ENCODE results near the gene PLEK.
"Not testable (repeated sequence)": the region's sequence is repeated elsewhere in the genome, so short reads cannot be mapped to it uniquely, and the experiment has no call there.

The PLEK gene

GRCh38 chr2:68356599-68357239, 8.4 kb upstream of the PLEK start:
- DNase-seq, result no peak

- no peak for DNase-seq
Measured at GRCh38 chr2:68357605-68358337, 7.3 kb upstream of the PLEK start.

DNA sequence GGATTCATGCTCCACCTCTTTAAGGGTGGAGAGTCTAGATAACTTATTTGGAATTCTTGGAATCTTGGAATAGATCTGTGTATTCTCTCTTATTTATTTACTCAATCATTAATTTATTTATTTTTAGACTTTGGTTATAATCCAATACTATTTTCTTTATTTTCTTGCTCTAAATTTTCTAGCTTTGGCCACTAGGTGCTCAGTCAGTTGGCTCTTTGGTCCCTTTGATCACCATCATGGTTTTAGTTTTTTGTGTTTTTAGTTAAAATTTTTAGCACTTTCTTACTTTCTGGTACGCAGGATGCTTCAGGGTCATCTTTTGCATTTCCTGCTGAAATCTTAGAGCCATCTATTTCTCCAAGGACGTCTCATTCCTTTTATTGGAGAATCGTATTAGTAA, 5.2 kb upstream of the PLEK start:
- no peak for DNase-seq

DNA sequence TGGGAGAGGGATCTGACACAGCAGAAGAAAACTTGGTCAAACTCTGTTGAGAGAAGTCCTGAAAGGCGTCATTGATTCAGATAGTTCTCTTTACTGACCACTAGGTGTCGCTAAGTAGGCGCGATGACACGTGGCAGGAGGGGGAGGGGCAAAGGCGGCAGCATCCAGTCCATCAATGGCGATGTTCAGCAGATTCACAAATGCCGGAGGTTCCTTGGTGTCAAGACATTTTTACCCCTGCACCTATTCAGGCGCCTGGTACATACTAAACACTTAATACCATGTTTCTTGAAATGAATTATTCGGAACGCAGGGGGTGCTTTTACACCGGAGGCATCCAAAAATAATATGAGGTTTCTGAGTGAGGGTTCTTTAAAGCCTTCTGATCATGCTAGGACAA, 3.0 kb upstream of the PLEK start:
- peak; percentile 85 for DNase-seq

DNA sequence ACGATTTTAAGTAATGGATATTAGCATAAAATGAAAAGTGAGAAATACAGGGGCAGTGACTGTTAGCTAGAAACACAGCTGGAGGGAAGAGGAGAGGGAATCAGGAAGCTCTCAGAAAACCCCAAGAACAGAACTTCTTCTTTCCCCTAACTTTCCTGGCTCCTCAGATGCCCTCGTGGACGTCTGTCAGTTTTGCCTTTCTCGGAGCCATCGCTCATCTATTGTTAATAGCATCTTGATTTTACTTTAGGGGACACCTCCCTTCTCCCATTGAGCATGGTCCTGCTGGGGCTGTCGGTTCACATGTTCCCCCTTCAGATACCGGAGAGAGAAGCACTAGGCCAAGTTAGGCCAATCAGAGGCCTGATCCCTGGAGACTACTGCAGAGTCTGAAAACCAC, 2.3 kb upstream of the PLEK start:
- no peak for DNase-seq

DNA sequence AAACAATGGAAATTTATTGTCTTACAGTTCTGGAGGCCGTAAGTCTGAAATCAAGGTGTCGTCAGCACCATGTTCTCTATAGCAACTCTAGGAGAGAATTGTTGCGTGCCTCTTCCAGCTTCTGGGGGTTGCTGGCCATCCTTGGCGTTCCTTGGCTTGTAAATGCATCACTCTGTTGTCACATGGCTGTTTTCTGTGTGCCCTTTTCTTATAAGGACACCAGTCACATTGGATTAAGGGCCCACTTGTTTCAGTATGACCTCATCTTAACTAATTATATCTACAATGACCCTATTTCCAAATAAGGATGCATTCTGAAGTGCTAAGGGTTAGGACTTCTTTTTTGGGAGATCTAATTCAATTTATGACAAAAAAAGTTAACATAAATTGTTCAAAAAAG, 1.4 kb upstream of the PLEK start:
- DNase-seq, result no peak

DNA sequence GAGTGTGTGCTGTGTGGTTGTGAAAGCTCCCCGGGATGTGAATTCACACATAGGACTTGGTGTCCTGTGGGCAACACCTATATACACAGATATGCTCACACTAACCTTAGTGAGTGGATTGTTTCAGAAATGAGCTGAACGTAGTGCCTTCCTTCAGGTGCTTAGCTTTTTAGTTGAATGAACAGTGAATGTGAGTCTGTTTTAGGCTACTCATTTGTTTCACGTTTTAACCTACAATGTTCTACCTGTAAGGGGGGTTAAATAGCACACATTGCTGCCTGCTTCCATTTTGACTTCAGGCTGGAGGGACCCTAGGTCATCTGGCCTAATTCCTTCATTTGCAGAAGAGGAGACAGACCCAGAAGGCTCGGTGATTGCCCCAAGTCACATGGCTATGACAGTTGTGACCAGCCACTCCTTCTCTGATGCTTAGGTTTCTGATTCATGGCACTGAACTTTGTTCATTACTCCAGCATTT, 1.0 kb downstream of the PLEK start:
- DNase-seq, result no peak

GRCh38 chr2:68367953-68368653, 3.0 kb downstream of the PLEK start:
- no peak for DNase-seq

DNA sequence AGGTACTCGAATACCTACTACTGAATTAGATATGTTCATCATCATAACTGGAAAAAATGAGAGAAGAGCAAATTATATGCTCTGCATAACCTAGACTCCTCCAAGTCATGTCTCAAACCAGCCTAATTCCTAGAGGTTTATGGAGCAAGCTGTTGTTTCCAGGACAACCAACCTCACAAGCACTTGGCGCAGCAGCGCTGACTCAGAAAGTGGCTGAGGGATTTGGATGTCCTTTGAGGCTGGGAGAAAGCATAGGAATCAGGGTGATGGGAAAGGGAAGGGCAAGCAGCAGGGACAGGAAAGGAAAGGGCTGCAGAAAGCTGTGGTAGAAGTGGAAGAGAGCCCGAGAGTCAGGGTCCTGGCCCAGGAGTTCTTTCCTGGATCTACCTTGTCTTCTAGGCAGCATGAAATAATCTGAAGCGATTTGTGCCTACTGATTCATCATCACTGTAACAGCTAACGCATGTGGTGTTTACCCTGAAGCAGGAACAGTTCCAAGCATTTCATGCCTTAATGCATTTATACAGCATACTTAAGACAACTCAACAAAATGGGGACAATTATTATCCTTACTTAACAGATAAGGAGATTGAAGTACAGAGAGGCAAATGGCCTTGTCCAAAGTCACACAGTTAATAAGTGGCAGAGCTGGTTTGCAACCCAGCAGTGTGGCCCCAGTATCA, 3.7 kb downstream of the PLEK start:
- DNase-seq, result no peak

- DNase-seq, result no peak
Measured at GRCh38 chr2:68369337-68369734, 4.3 kb downstream of the PLEK start.

DNA sequence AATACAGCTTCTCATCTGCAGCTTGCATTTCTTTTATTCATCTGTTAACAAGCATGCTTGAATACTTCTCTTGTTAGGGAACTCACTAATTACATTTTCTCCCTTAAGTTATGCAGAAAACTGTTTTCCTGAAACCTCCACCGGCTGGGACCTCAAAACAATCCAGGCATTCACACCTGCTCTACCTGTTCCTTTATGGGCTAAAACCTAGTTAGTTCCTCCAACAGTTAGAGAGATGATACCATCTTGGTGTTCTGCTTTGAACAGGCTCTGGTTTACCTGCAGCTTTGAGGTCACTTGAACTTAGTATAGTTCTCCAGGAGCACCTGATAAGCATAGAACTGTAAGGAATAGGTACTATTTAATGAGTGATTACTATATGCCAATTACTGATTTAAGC, 6.1 kb downstream of the PLEK start:
- no peak for DNase-seq

DNA sequence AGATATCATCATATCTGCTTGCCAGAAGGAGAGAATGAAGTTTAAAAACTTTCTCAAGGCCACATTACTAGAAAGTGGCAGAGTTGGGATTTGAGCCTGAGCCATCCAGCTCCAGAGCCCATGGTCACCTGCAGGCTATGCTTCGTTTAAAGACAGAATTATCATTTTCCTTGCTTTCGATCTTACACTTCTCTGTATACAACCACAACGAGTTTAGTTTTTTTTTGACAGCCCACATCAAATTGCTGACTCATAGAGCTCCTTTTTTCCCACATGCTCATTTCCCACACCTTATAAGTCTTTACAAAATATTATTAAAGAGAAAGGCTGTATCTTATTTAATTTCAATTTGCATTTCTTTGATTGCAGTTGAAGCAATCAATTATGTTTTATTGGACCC, 6.5 kb downstream of the PLEK start:
- no peak for DNase-seq

DNA sequence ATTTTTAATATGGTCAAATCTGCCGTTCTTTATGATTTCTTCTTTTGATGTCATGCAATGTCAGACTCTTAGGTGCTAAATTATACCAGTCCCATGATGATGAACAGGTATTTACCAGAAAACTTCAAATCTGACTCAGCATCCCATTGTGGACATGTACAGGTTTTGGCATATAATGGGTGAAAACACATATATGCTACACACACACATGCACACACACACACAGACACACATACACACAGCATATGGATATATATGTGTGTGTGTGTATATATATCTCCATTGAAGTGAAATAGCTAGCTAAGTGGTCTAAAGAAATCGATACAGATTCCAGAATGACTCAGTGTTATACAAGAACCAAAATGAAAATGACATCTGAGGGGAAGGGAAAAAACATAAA, 7.4 kb downstream of the PLEK start:
- no peak for DNase-seq

DNA sequence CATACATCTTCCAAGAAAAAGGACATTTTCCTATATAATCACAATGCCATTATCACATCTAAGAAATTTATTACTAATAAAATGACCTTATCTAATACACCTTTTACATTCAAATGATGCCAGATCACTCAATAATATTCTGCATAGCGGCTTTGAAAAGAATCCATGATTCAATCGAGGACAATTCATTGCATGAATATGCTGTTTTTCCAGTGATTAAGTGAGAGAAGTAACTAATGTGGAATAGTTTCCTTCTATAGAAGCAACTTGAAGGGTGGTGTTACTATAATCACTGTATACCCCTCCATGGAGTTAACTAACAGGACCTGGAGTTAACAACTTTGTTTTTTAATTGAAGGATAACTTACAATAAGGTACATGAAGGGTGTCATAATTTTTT, 9.1 kb downstream of the PLEK start:
- no peak for DNase-seq

DNA sequence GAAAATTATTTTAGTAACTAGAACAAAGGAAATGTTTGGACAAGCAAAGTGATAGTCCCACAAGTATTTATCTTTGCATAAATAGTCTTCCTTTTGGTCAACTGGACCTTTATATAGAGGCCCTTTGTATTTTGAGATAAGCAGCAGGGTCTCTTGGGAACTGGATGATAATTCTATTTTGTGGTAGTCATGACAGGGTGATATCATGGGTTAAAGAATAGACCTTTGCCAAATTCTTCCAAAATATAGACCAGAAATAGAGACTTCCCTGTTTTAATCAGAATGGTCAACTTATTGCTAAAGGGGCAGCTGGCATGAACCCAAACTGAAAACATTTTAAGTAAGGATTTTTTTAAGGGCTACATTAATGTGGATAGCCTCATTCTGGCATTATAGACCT, 10.5 kb downstream of the PLEK start:
- DNase-seq, result no peak

DNA sequence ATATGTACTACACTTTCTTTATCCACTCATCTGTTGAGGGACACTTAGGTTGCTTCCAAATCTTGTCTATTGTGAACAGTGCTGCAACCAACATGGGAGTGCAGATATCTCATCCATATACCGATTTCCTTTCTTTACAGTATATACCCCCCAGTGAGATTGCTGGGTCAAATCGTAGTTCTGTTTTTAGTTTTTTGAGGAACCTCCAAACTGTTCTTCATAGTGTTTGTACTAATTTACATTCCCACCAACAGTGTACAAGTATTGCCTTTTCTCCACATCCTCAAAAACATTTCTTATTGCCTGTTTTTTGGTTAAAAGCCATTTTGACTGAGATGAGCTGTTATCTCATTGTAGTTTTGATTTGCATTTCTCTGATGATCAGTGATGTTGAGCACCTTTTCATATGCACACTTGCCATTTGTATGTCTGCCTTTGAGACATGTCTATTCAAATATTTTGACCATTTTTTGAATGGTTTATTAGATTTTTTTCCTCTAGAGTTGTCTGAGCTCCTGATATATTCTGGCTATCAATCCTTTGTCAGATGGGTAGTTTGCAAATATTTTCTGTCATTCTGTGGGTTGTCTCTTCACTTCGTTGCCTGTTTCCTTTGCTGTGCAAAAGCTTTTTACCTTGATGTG, 12.2 kb downstream of the PLEK start:
- no peak for DNase-seq

- DNase-seq, result not testable (repeated sequence)
Measured at GRCh38 chr2:68378779-68379178, 13.7 kb downstream of the PLEK start.

DNA sequence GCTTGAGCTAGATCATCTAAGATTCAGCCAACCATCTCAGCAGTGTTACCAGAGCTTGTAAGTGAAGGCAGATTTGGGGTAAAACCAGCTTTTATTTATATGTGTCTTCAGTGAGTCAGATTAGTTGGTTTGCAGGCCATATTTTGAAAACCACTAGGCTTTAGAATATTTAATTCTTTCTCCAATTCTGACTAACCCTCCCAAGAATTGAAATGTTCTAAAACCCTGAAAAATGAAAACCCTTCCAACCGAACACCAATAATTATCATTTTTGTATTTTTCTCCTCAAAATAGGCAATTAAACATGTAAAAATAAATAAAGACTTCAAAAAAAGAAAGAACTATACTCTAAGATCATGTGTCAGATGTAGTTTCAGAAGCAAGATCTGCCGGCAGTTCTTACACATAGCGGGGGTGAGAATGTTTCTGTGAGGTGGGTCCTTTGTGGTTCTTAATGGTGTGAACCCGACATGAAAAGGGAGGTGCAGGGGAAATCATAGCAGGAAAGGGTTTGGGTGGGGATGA, 14.2 kb downstream of the PLEK start:
- DNase-seq, result peak; percentile 28

DNA sequence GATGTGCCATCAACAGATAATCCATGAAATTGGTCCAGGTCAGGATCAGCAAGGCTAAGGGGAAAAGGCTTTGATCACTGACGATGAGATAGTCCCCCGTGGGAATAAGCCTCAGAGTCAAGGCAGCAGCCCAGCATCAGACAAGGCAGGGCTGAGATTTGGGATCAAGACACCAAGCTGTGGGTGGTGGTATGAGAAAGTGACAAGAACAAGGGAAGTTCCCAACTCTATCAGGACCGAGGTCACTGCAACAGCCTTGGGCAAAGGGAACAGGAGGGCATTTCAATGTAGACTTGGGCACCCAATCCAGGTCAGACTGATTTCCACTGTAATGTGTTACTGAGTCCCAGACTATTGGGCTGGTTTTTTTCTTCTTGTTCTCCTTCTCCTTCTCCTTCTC, 18.7 kb downstream of the PLEK start:
- DNase-seq, result no peak

- no peak for DNase-seq
Measured at GRCh38 chr2:68384485-68385107, 19.5 kb downstream of the PLEK start.

- DNase-seq, result peak; percentile 22
Measured at GRCh38 chr2:68385220-68385906, 20.3 kb downstream of the PLEK start.

DNA sequence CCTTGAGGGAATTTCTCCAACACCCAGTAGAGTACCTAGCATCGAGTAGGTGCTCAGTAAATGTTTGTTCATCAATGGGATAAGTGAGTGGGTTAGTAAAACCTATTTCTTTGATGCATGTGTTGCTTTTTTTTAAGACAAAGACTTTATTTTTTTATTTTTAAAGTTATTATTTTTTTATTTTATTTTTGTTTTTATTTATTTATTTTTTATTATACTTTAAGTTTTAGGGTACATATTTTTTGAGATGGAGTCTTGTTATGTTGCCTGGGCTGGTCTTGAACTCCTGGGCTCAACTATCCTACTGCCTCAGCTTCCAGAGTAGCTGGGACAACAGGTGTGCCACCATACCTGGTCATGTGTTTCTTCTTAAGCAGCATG, 20.8 kb downstream of the PLEK start:
- DNase-seq, result no peak
